WERI-Rb-1 (cell line): Measurements from ENCODE around the gene SELENOW.
"Not testable (repeated sequence)": the region's sequence is repeated elsewhere in the genome, so short reads cannot be mapped to it uniquely, and the experiment has no call there.

Source experiments
- DNase-seq: peaks from one replicate; pipeline ENCODE4 v3.0.0-alpha.2; 2020
- H3K27ac ChIP-seq: fragments of 250-450 bp; sonication (Bioruptor Pico); 2 replicates; pipeline ENCODE4 v1.5.1; 2020; ENCODE audit warnings: mild to moderate bottlenecking, moderate library complexity
- H3K27me3 ChIP-seq: fragments of 250-450 bp; sonication (Bioruptor Pico); 2 replicates; pipeline ENCODE4 v1.5.1; 2021; ENCODE audit warnings: mild to moderate bottlenecking, low read depth, moderate library complexity; ENCODE audit not compliant: insufficient read depth, severe bottlenecking
- H3K36me3 ChIP-seq: fragments of 250-450 bp; sonication (Bioruptor Pico); 2 replicates; pipeline ENCODE4 v1.5.1; 2020; ENCODE audit warnings: mild to moderate bottlenecking, moderate library complexity
- H3K4me3 ChIP-seq: 2 replicates; pipeline ENCODE4 v1.5.1; 2011; ENCODE audit warnings: low read depth, mild to moderate bottlenecking, control low read depth, low read length
- H3K9me3 ChIP-seq: fragments of 250-450 bp; sonication (Bioruptor Pico); 2 replicates; pipeline ENCODE4 v1.5.1; 2021; ENCODE audit warnings: mild to moderate bottlenecking, moderate library complexity; ENCODE audit not compliant: severe bottlenecking
- TF ChIP-seq, protein P1 (sequence below): IDR thresholded peaks from 2 replicates; pipeline ENCODE4 v1.5.1; 2011; ENCODE audit warnings: low read depth, mild to moderate bottlenecking, control low read depth, inconsistent platforms, low read length

The SELENOW gene

DNA sequence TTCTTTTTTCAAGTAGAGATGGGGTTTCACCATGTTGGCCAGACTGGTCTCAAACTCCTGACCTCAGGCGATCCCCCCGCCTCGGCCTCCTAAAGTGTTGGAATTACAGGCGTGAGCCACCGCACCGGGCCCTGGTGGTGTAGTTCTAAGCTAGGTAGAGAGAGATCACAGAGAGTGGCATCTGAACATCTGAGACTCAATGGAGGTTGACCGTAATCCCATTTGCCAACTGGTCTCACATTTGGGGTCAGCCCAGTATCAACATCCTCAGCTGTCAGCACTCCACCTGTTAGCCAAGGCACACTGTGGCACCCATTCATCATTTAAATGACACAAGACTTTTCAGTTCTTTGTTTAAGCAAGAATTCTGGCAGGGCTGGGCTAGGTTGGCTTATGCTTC is 8.1 kb downstream of the SELENOW start:
- Histone ChIP-seq H3K36me3 (peaks cover 35% of the 10 kb centered on the region), H3K4me3 (no peak overlapping the region), H3K27ac (peak overlapping the region; percentile 46; the same call in 1 of the 2 replicates), H3K27me3 (no peaks in the 10 kb centered on the region), H3K9me3 (peaks cover 3% of the 10 kb centered on the region)
- TF ChIP-seq, protein P1, sequence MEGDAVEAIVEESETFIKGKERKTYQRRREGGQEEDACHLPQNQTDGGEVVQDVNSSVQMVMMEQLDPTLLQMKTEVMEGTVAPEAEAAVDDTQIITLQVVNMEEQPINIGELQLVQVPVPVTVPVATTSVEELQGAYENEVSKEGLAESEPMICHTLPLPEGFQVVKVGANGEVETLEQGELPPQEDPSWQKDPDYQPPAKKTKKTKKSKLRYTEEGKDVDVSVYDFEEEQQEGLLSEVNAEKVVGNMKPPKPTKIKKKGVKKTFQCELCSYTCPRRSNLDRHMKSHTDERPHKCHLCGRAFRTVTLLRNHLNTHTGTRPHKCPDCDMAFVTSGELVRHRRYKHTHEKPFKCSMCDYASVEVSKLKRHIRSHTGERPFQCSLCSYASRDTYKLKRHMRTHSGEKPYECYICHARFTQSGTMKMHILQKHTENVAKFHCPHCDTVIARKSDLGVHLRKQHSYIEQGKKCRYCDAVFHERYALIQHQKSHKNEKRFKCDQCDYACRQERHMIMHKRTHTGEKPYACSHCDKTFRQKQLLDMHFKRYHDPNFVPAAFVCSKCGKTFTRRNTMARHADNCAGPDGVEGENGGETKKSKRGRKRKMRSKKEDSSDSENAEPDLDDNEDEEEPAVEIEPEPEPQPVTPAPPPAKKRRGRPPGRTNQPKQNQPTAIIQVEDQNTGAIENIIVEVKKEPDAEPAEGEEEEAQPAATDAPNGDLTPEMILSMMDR: no peak
- peak; percentile 61 for DNase-seq

DNA sequence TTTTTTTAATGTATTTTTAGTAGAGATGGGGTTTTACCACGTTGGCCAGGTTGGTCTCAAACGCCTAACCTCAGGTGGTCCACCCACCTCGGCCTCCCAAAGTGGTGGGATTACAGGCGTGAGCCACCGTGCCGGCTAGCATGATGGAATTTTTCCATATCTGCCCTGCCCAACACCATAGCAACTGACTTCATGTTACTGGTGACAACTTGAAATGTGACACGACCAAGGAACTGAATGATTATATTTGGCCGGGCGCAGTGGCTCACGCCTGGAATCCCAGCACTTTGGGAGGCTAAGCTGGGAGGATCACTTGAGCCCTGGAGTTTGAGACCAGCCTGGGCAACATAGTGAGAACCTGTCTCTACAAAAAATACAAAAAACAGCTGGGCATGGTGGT is 8.8 kb downstream of the SELENOW start:
- not testable (repeated sequence) for H3K27ac ChIP-seq, H3K4me3 ChIP-seq, H3K27me3 ChIP-seq, H3K9me3 ChIP-seq, DNase-seq
- H3K36me3 ChIP-seq: peaks cover 30% of the 10 kb centered on the region

DNA sequence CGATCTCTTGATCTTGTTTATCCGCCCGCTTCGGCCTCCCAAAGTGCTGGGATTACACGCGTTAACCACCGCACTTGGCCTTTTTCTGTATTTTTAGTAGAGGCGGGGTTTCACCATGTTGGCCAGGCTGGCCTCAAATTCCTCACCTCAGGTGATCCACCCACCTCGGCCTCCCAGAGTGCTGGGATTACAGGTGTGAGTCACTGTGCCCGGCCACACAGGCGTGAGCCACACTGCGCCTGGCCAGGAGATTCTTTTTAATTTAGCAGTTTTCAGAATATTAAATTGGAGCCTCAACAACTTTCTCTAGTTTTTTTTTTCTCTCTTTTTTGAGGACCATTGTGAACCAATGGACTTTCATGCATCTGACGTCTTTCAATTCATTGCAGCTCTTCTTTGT is 11.3 kb downstream of the SELENOW start:
- DNase-seq: peak; percentile 53
- H3K4me3 ChIP-seq: peak overlapping the region; percentile 28
- H3K27me3 ChIP-seq: not testable (repeated sequence)
- peaks cover 16% of the 10 kb centered on the region for H3K9me3 ChIP-seq
- peak overlapping the region; percentile 78 for H3K27ac ChIP-seq
- H3K36me3 ChIP-seq: peaks cover 11% of the 10 kb centered on the region

DNA sequence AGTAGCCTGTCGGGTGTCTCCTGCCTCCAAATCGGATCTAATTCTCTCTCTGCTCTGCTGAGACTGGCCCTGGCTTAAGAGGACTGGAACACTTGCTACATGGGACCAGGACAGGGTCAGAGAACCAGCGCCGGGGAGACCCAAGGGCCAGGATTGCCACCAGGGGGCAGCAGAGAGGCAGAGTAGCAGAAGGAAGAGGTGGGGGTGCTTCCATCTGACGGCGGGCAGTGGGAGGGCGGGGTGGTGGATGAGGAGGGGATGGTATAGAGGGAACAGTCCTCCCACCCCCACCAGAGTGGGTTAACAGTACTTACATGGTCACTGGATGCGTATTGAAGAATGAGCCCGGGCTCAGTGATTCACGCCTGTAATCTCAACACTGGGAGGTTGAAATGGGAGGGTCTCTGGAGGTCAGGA is 11.9 kb downstream of the SELENOW start:
- peaks cover 6% of the 10 kb centered on the region for H3K36me3 ChIP-seq
- DNase-seq: peak; percentile 100
- H3K4me3 ChIP-seq: no peak overlapping the region
- no peaks in the 10 kb centered on the region for H3K27me3 ChIP-seq
- peak overlapping the region; percentile 78 for H3K27ac ChIP-seq
- peaks cover 16% of the 10 kb centered on the region for H3K9me3 ChIP-seq
- TF ChIP-seq, protein P1: peak; percentile 75

DNA sequence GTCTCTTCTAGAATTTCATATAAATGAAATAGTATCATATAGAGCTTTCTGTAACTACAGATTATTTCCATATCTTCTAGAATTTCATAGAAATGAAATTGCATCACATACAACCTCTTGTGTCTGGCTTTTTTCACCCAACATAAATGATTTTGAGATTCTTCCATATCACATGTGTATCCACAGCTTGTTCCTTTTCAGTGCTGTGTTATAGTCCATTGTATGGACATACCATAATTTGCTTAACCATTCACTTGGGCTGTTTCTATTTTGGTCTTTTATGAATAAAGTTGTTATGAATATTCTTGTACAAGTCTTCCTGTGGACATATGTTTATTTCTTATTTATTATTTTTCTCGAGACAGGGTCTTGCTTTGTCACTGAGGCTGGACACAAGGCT is 14.1 kb downstream of the SELENOW start:
- TF ChIP-seq, protein P1: no peak
- no peaks in the 10 kb centered on the region for H3K27me3 ChIP-seq
- H3K27ac ChIP-seq: no peak overlapping the region
- DNase-seq: no peak
- no peak overlapping the region for H3K4me3 ChIP-seq
- H3K9me3 ChIP-seq: peaks cover 16% of the 10 kb centered on the region
- H3K36me3 ChIP-seq: no peaks in the 10 kb centered on the region; the same call in 1 of the 2 replicates

DNA sequence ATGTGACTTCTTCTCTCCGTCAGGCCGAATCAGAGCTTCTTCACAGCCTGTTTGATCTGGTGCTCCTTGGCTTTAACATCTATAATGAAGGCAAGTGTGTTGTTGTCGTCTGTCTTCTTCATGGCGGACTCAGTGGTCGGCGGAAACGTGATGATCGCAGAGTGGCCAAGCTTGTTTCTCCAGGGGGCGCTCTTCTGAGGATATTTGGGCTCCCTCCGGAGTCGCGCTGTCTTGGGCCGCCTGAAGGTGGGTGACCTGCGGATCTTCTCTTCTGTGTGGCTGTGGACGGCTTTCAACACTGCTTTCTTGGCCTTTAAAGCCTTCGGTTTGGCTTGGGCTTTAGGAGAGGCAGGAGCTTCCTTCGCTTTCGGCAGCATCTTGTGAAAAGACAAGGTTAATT is 16.0 kb downstream of the SELENOW start:
- TF ChIP-seq, protein P1: peak; percentile 21; the same call in 1 of the 2 replicates
- DNase-seq: no peak
- Histone ChIP-seq H3K36me3 (no peaks in the 10 kb centered on the region), H3K27me3 (no peaks in the 10 kb centered on the region), H3K4me3 (no peak overlapping the region), H3K27ac (no peak overlapping the region), H3K9me3 (peaks cover 13% of the 10 kb centered on the region)

DNA sequence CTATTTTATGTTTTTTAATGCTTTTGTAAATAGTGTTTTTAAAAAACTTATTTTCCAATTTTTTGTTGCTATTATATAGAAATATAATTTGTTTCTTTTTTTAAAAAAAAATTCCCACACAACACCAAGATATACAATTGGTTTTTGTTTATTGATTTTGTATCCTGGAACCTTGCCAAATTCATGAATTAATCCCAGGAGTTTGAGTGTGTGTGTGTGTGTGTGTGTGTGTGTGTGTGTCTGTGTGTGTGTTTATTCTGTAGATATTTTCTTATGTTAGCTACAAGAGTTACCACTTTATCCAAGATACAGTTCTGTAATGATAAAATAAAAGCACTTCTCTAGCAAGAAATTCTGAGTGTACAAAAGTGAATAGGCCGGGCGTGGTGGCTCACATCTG is 18.3 kb downstream of the SELENOW start:
- Histone ChIP-seq H3K4me3 (no peak overlapping the region), H3K9me3 (peaks cover 13% of the 10 kb centered on the region), H3K27me3 (no peaks in the 10 kb centered on the region), H3K27ac (peak overlapping the region; percentile 99), H3K36me3 (no peaks in the 10 kb centered on the region)
- no peak for DNase-seq
- TF ChIP-seq, protein P1: no peak
